ENCODE measurements around the gene DGAT2.

The DGAT2 gene

DNA sequence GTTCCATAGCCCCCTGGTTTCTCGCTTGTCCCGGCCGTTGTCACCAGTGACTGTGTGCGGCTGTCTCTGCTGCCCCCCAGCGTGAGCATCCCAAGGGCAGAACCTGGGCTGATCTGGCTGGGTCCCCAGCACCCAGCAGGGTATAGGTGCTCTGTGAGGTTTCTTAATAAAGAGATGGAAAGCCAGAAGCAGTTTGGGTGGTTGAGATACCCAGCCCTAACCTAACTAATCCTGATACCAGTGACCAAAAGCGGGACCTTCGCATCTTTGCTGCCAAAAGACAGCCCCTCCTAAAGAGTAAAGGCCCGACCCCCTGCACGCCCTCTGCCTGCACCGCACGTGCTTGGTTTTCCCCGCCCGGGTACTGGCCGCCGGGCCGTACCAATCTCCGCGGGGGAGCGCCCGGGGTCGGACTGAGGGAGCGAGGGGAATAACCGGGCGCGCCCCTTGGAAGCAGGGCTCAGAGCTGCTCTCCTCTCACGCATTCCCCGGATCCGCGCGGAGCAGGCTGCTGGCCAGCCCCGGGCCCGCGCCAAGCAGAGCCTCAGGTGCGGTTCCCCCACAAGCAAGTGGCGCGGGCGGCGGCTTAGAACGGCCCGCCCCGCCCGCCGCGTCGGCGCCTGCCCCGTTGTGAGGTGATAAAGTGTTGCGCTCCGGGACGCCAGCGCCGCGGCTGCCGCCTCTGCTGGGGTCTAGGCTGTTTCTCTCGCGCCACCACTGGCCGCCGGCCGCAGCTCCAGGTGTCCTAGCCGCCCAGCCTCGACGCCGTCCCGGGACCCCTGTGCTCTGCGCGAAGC is at the start of gene DGAT2 (continued):
- TF ChIP-seq, protein P1, sequence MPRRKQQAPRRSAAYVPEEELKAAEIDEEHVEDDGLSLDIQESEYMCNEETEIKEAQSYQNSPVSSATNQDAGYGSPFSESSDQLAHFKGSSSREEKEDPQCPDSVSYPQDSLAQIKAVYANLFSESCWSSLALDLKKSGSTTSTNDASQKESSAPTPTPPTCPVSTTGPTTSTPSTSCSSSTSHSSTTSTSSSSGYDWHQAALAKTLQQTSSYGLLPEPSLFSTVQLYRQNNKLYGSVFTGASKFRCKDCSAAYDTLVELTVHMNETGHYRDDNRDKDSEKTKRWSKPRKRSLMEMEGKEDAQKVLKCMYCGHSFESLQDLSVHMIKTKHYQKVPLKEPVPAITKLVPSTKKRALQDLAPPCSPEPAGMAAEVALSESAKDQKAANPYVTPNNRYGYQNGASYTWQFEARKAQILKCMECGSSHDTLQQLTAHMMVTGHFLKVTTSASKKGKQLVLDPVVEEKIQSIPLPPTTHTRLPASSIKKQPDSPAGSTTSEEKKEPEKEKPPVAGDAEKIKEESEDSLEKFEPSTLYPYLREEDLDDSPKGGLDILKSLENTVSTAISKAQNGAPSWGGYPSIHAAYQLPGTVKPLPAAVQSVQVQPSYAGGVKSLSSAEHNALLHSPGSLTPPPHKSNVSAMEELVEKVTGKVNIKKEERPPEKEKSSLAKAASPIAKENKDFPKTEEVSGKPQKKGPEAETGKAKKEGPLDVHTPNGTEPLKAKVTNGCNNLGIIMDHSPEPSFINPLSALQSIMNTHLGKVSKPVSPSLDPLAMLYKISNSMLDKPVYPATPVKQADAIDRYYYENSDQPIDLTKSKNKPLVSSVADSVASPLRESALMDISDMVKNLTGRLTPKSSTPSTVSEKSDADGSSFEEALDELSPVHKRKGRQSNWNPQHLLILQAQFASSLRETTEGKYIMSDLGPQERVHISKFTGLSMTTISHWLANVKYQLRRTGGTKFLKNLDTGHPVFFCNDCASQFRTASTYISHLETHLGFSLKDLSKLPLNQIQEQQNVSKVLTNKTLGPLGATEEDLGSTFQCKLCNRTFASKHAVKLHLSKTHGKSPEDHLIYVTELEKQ (tag by site-specific recombination; IDR thresholded peaks at IDR 0.05; ENCODE audit: borderline replicate concordance): no peak
- TF ChIP-seq ZNF341 (tag by site-specific recombination; IDR thresholded peaks at IDR 0.05; ENCODE audit: low read depth) (peak; percentile 33), ZNF335 (tag by site-specific recombination; conservative IDR thresholded peaks at IDR 0.05) (peak; percentile 44), ZFHX2 (tag by site-specific recombination; conservative IDR thresholded peaks at IDR 0.05) (peak; percentile 52; the same call in 1 of the 2 replicates), ZNF544 (tag by site-specific recombination; IDR thresholded peaks at IDR 0.05) (no peak), ZNF23 (tag by site-specific recombination; IDR thresholded peaks at IDR 0.05; ENCODE audit: borderline replicate concordance) (no peak), KLF7 (tag by site-specific recombination; IDR thresholded peaks at IDR 0.05; ENCODE audit: borderline replicate concordance) (peak; percentile 59; the same call in 1 of the 2 replicates), ZBTB17 (tag by site-specific recombination; IDR thresholded peaks at IDR 0.05) (peak; percentile 25; the same call in 1 of the 2 replicates), ZNF776 (tag by site-specific recombination; IDR thresholded peaks at IDR 0.05; ENCODE audit: borderline replicate concordance) (no peak), ZNF394 (tag by site-specific recombination; IDR thresholded peaks at IDR 0.05; ENCODE audit: borderline replicate concordance) (peak; percentile 26; the same call in 1 of the 2 replicates), SP3 (tag by site-specific recombination; IDR thresholded peaks at IDR 0.05) (peak; percentile 86), ZNF184 (tag by site-specific recombination; IDR thresholded peaks at IDR 0.05) (no peak), KLF1 (tag by site-specific recombination; IDR thresholded peaks at IDR 0.05) (peak; percentile 57; the same call in 1 of the 2 replicates), ZIC2 (tag by site-specific recombination; IDR thresholded peaks at IDR 0.05) (peak; percentile 90), ZNF223 (tag by site-specific recombination; IDR thresholded peaks at IDR 0.05) (peak; percentile 96), TCF7L2 (IDR thresholded peaks at IDR 0.05; ENCODE audit: borderline replicate concordance, low read depth, low read length) (no peak), KLF16 (tag by site-specific recombination; IDR thresholded peaks at IDR 0.05) (peak; percentile 85), ZNF843 (tag by site-specific recombination; IDR thresholded peaks at IDR 0.05) (peak; percentile 61; the same call in 1 of the 2 replicates)
- TF ChIP-seq, protein P2, sequence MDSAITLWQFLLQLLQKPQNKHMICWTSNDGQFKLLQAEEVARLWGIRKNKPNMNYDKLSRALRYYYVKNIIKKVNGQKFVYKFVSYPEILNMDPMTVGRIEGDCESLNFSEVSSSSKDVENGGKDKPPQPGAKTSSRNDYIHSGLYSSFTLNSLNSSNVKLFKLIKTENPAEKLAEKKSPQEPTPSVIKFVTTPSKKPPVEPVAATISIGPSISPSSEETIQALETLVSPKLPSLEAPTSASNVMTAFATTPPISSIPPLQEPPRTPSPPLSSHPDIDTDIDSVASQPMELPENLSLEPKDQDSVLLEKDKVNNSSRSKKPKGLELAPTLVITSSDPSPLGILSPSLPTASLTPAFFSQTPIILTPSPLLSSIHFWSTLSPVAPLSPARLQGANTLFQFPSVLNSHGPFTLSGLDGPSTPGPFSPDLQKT (IDR thresholded peaks at IDR 0.05; ENCODE audit: borderline replicate concordance, low read depth, low read length): no peak
- TF ChIP-seq, protein P3, sequence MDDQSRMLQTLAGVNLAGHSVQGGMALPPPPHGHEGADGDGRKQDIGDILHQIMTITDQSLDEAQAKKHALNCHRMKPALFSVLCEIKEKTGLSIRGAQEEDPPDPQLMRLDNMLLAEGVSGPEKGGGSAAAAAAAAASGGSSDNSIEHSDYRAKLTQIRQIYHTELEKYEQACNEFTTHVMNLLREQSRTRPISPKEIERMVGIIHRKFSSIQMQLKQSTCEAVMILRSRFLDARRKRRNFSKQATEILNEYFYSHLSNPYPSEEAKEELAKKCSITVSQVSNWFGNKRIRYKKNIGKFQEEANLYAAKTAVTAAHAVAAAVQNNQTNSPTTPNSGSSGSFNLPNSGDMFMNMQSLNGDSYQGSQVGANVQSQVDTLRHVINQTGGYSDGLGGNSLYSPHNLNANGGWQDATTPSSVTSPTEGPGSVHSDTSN (CRISPR knock-in tag; IDR thresholded peaks at IDR 0.05): peak; percentile 64

Measured in HEK293 (cell line).